NT2/D1 (cell line): ENCODE measurements around the gene DLST.

Source experiments
- DNase-seq: peaks from one replicate; pipeline ENCODE4 v3.0.0-alpha.2; 2011; ENCODE audit warnings: low read depth, low spot score
- H3K27me3 ChIP-seq: 2 replicates; pipeline ENCODE4 v1.6.0; 2011; ENCODE audit warnings: mild to moderate bottlenecking; ENCODE audit not compliant: insufficient read length, insufficient read depth
- H3K36me3 ChIP-seq: 2 replicates; pipeline ENCODE4 v1.6.1; 2011; ENCODE audit warnings: mild to moderate bottlenecking, low read length, mixed read lengths; ENCODE audit not compliant: insufficient read depth, insufficient read length
- H3K4me1 ChIP-seq: 2 replicates; pipeline ENCODE4 v1.5.1; 2011; ENCODE audit not compliant: insufficient read depth, insufficient read length
- H3K4me3 ChIP-seq: 2 replicates; pipeline ENCODE4 v1.5.1; 2011; ENCODE audit warnings: low read depth; ENCODE audit not compliant: insufficient read length
- H3K9ac ChIP-seq: 2 replicates; pipeline ENCODE4 v1.6.0; 2011; ENCODE audit warnings: low read depth; ENCODE audit not compliant: insufficient read length
- H3K9me3 ChIP-seq: 2 replicates; pipeline ENCODE4 v1.5.1; 2011; ENCODE audit warnings: mild to moderate bottlenecking, low read length; ENCODE audit not compliant: insufficient read depth
- SUZ12 ChIP-seq: IDR thresholded peaks from 2 replicates; pipeline ENCODE4 v1.6.1; 2011; ENCODE audit not compliant: insufficient read length, insufficient read depth; ENCODE audit errors: extremely low read depth
- YY1 ChIP-seq: IDR thresholded peaks from 2 replicates; pipeline ENCODE4 v1.6.1; 2011; ENCODE audit not compliant: insufficient read length, insufficient read depth
- ZNF274 ChIP-seq: IDR thresholded peaks from 2 replicates; pipeline ENCODE4 v1.6.1; 2011; ENCODE audit warnings: mild to moderate bottlenecking, low read depth, low read length

Gene DLST

DNA sequence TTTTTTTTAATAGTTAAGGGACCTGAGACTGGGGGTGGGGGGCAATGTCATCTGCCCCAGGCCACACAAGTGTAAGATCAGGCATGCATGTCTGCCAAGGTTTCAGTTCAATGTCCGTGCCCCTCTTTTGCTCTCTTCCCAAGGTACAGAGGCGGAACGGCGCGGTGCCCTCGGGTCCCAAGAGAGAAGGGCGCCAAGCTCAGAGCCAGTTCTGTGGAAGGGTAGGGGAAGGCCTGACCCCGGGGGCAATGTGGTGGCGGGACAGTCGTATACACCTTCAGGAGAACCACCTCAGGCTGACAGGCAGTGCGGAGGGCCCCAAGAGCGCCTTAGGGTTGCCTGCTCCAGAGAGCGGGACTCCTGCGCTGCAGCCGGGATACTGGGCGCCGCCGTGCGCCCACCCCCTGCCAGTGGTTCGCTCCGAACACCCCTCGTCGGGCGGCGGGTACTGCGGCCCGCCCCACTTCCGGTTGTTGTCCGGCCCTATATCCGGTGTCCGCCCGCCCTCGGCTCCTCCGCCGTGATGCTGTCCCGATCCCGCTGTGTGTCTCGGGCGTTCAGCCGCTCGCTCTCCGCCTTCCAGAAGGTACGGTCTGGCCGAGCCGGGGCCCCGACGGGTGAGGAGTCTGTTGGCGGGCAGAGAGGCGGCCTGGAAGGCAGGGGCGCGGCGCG, at the start of gene DLST:
Gene DLST (plus strand): TSS at position 486 of the 672 bp plus-strand sequence. CDS start 38 bp downstream, at position 524.
- H3K27me3 ChIP-seq = no peaks in the 10 kb centered on the region
- H3K36me3 ChIP-seq = peaks cover 17% of the 10 kb centered on the region
- DNase-seq = peak; percentile 64
- H3K9me3 ChIP-seq = no peaks in the 10 kb centered on the region
- peak within 1 kb of the TSS; percentile 88 for H3K4me3 ChIP-seq
- H3K4me1 ChIP-seq = no peaks in the 10 kb centered on the region
- TF ChIP-seq SUZ12 = no peak
- TF ChIP-seq YY1 = no peak
- TF ChIP-seq ZNF274 = no peak
- H3K9ac ChIP-seq = peak within 1 kb of the TSS; percentile 86

DNA sequence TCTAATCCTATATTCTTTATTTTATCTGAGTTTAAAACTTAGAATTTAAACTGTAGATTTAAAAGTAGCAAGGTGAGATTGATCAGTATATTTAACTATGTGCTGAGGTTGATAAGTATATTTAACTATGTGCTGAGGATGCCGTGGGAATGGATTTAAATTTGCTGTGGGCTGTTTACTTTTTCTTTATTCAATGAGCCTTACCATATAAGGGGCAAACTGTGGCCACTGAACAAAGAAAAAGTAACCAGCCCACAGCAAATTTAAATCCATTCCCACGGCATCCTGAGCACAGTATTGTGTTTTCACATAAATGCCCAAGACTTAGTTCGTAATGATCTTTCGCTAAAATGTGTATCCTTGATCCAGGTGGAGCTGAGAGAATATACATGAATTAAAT, 48.9 kb upstream of the DLST start:
- H3K9ac ChIP-seq = no peak overlapping the region
- DNase-seq = no peak
- H3K4me1 ChIP-seq = no peaks in the 10 kb centered on the region
- H3K4me3 ChIP-seq = no peak overlapping the region
- no peak for TF ChIP-seq YY1
- no peak for TF ChIP-seq SUZ12
- no peak for TF ChIP-seq ZNF274
- no peaks in the 10 kb centered on the region for H3K27me3 ChIP-seq
- no peaks in the 10 kb centered on the region for H3K9me3 ChIP-seq
- H3K36me3 ChIP-seq = peaks cover 32% of the 10 kb centered on the region

DNA sequence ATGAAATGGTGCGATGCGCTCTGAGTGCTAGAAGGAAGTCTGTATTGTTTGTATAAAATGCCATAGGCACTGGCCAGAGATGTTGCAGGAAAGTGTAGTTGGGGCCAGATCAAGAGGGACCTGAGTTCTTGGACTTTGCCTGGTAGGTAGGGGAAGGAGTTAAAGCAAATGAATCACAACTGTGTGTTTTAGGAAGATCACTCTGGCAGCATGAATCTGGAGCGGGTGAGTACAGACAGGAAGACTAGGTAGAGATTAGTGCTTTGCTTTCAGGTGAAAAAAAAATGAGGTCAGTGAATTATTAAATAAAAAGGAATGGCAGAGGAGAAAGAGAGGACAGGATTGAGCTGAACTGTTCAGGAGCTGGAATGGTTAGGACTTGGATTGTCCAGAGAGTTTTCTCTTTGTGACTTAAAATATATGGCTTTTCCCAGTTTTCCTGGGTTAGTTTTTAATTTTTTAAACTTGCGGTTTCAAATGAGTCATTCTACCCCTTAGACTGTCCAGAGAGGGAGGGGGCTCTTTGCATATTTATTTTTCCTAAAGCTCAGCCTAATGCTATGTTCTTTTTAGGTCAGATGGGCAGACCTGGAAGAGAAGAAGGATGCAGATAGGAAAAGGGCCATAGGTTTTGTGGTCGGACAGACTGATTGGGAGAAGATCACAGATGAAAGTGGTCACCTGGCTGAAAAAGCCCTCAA, 46.9 kb upstream of the DLST start:
- Histone ChIP-seq H3K4me3 (no peak overlapping the region), H3K36me3 (peaks cover 24% of the 10 kb centered on the region), H3K9ac (no peak overlapping the region), H3K9me3 (no peaks in the 10 kb centered on the region), H3K27me3 (no peaks in the 10 kb centered on the region), H3K4me1 (no peaks in the 10 kb centered on the region)
- TF ChIP-seq ZNF274 (no peak), YY1 (no peak), SUZ12 (no peak)
- DNase-seq = no peak

DNA sequence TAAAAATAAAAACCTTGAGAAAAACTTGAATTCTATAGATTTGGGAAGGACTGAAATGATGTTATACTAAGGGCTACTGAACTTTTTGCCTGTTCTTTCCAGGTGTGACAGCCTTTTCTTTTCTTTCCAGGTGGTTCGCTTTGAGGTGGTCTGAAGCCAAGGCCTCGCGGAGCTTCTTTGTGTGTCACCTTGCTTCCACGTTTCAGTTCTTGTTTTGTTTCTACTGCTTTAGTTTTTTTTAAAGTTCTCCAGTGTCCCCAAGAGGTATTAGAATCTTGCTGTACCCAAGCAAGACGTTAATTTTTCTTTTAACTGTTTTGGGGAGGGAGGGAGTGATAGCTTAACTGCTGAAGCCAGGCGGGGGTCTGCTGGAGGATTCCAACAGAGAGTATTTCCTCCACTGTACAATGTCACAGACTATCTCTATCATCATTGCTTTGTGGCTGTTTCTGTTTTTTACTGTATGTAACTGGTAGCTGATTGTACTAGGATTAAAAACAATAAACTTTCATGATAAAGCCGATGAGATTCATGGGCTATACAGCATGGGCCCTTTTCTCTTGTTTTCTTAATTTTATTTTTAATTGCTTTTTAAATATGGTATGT, 46.0 kb upstream of the DLST start:
- no peak overlapping the region for H3K4me3 ChIP-seq
- H3K4me1 ChIP-seq = no peaks in the 10 kb centered on the region
- H3K9me3 ChIP-seq = no peaks in the 10 kb centered on the region
- no peaks in the 10 kb centered on the region for H3K27me3 ChIP-seq
- DNase-seq = no peak
- TF ChIP-seq YY1 (no peak), SUZ12 (no peak), ZNF274 (no peak)
- no peak overlapping the region for H3K9ac ChIP-seq
- peaks cover 20% of the 10 kb centered on the region for H3K36me3 ChIP-seq

DNA sequence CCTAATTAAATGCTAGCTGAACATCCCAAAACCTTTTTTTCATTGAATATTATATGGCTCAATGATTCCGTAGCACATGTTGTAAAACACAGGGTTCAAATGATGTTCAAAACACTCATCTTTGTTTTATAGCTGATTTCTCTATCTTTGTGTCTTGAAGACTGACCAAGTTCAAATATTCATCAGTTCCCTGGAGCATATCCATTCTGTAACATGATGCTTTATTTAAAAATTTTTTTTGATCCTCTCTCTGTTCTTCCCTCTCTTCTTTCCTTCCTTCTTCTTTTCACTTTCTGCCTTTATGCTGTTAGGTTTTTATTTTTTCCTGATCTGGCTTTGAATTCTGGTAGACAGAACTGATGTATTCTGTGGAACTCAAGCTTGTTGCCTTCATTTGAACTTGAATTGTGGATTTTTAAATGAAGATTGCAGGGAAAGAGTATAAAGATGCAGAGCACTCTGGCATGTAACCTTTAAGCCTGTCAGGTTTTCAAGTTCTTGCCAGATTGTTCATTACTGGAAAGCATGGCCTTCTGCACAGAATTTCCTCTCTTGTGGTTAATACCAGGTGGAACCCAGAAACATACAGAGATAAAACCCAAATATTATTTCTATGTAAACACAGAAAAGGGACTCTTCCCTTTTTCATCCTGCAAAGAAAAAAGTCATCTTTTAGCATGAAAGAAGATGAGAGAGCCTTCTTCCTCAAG, 45.3 kb upstream of the DLST start:
- Histone ChIP-seq H3K9me3 (no peaks in the 10 kb centered on the region), H3K27me3 (no peaks in the 10 kb centered on the region), H3K4me3 (no peak overlapping the region), H3K36me3 (peaks cover 17% of the 10 kb centered on the region), H3K4me1 (no peaks in the 10 kb centered on the region), H3K9ac (no peak overlapping the region)
- DNase-seq = no peak
- TF ChIP-seq SUZ12 (no peak), ZNF274 (no peak), YY1 (no peak)

DNA sequence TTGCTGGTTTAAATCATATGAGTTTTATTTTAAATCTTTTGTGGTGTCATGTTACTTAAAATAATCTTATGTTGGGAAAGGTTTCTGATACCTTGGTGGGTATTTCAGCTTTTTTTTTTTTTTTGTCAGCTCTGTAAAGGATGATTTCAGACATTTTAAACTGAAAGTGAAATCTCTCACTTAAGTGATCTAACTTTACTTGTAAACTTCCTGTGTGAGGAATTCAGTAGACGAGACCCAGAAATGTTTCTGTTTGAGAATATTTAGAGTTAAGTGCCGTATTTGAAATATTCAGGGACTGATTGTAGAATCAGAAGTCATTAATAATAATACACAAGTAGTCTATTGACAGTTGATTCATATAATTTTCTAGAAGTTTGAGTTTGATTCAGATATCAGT, 43.5 kb upstream of the DLST start:
- no peaks in the 10 kb centered on the region for H3K27me3 ChIP-seq
- peaks cover 15% of the 10 kb centered on the region for H3K36me3 ChIP-seq
- no peak for TF ChIP-seq SUZ12
- TF ChIP-seq ZNF274 = no peak
- no peak for TF ChIP-seq YY1
- no peak overlapping the region for H3K4me3 ChIP-seq
- H3K4me1 ChIP-seq = no peaks in the 10 kb centered on the region
- H3K9me3 ChIP-seq = no peaks in the 10 kb centered on the region
- no peak overlapping the region for H3K9ac ChIP-seq
- DNase-seq = no peak

DNA sequence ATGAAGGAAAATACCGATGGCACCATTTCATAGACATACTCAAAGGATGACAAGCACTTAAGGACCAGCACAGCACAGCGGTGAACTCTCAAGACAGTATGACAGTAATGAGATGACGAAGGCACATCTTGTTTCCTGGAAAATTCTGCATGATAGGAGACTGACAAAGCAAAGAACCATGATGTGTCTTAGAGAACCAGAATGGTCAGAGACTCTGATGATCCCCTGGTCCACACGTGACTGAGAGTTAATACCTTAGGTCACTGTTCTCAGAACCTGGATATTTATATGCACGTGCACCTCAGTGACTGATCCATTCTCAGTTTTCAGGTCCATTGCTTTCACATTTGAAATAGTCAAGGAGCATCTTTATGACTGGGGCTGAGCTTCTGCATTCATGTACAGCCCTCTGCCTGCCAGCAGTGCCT, 41.1 kb upstream of the DLST start:
- no peak overlapping the region for H3K9ac ChIP-seq
- TF ChIP-seq YY1 (no peak), ZNF274 (no peak), SUZ12 (no peak)
- H3K9me3 ChIP-seq = no peaks in the 10 kb centered on the region
- no peak overlapping the region for H3K4me3 ChIP-seq
- no peaks in the 10 kb centered on the region for H3K4me1 ChIP-seq
- peaks cover 12% of the 10 kb centered on the region for H3K36me3 ChIP-seq
- no peaks in the 10 kb centered on the region for H3K27me3 ChIP-seq
- DNase-seq = no peak
